GM23338 (cell line): Measurements from ENCODE around the gene ATR. TPM values are rescaled to one million over a fixed set of nuclear protein-coding genes. Genes with fewer than 3 reads are reported as not detected.

Source experiments
- ATAC-seq: fragments of 200-7000 bp; cut with Tn5 transposase; 3 replicates; pipeline ENCODE4 v1.9.1; 2020
- DNase-seq: peaks from one replicate; pipeline ENCODE4 v3.0.0-alpha.2; 2015; ENCODE audit warnings: low spot score
- H2AFZ ChIP-seq: fragments of 200-600 bp; sonication (generic); 2 replicates; pipeline ENCODE4 v1.8.0; 2016; ENCODE audit warnings: antibody characterized with exemption, mild to moderate bottlenecking, moderate library complexity
- H3F3A ChIP-seq: fragments of 200-600 bp; sonication (generic); replicated peaks from 2 replicates; pipeline ENCODE4 v1.8.0; 2017; ENCODE audit warnings: antibody characterized with exemption, mixed run types, low read depth
- H3K27ac ChIP-seq: fragments of 200-600 bp; sonication (generic); 2 replicates; pipeline ENCODE4 v1.6.1; 2016; ENCODE audit warnings: low read depth
- H3K27me3 ChIP-seq: fragments of 200-600 bp; sonication (generic); 2 replicates; pipeline ENCODE4 v1.8.0; 2016; ENCODE audit warnings: mild to moderate bottlenecking, mixed run types, moderate library complexity; ENCODE audit not compliant: insufficient read depth
- H3K36me3 ChIP-seq: fragments of 200-600 bp; sonication (generic); 2 replicates; pipeline ENCODE4 v1.8.0; 2016; ENCODE audit warnings: mild to moderate bottlenecking; ENCODE audit not compliant: insufficient read depth
- H3K4me1 ChIP-seq: fragments of 200-600 bp; sonication (generic); 2 replicates; pipeline ENCODE4 v1.8.0; 2016; ENCODE audit warnings: mild to moderate bottlenecking, moderate library complexity; ENCODE audit not compliant: insufficient read depth
- H3K4me2 ChIP-seq: fragments of 200-600 bp; sonication (generic); 2 replicates; pipeline ENCODE4 v1.7.1; 2017; ENCODE audit warnings: mixed run types
- H3K4me3 ChIP-seq: fragments of 200-600 bp; sonication (generic); 2 replicates; pipeline ENCODE4 v1.6.1; 2016; ENCODE audit warnings: mixed run types
- H3K79me2 ChIP-seq: fragments of 200-600 bp; sonication (generic); replicated peaks from 2 replicates; pipeline ENCODE4 v1.8.0; 2017; ENCODE audit warnings: mild to moderate bottlenecking; ENCODE audit not compliant: insufficient read depth
- H3K9me2 ChIP-seq: fragments of 200-600 bp; sonication (generic); 2 replicates; pipeline ENCODE4 v1.8.0; 2017; ENCODE audit not compliant: insufficient read depth
- H4K20me1 ChIP-seq: fragments of 200-600 bp; sonication (generic); replicated peaks from 2 replicates; pipeline ENCODE4 v1.8.0; 2017; ENCODE audit warnings: mild to moderate bottlenecking; ENCODE audit not compliant: insufficient read depth
- H3K27ac Mint-ChIP-seq: 2 replicates; pipeline ENCODE4 v1.8.0; 2020; ENCODE audit warnings: inconsistent platforms, mild to moderate bottlenecking, moderate library complexity, mixed read lengths
- H3K27me3 Mint-ChIP-seq: 3 replicates; pipeline ENCODE4 v1.8.0; 2022; ENCODE audit warnings: low read depth, mild to moderate bottlenecking, moderate library complexity, mixed read lengths, inconsistent platforms; ENCODE audit not compliant: insufficient read depth, poor library complexity
- H3K36me3 Mint-ChIP-seq: 3 replicates; pipeline ENCODE4 v1.8.0; 2021; ENCODE audit warnings: low read depth, mild to moderate bottlenecking, inconsistent platforms, moderate library complexity, mixed read lengths
- H3K4me1 Mint-ChIP-seq: 3 replicates; pipeline ENCODE4 v1.8.0; 2020; ENCODE audit warnings: mild to moderate bottlenecking, inconsistent platforms, mixed read lengths
- H3K4me3 Mint-ChIP-seq: 3 replicates; pipeline ENCODE4 v1.8.0; 2021; ENCODE audit warnings: moderate library complexity, mild to moderate bottlenecking, inconsistent platforms, mixed read lengths
- H3K9me3 Mint-ChIP-seq: 3 replicates; pipeline ENCODE4 v1.8.0; 2020; ENCODE audit warnings: moderate library complexity, mild to moderate bottlenecking, inconsistent platforms, mixed read lengths
- CTCF ChIP-seq, 2 experiments: fragments of 200-600 bp in 1 of 2; sonication (generic) in 1 of 2; conservative IDR thresholded peaks; 2 replicates each; pipeline versions ENCODE4 v1.5.1 to v1.6.1; 2016 to 2017; ENCODE audit warnings: antibody characterized with exemption in 2 of 2, low read depth in 2 of 2, mild to moderate bottlenecking in 2 of 2, moderate library complexity in 1 of 2
- EZH2 ChIP-seq: fragments of 200-600 bp; sonication (generic); IDR thresholded peaks from one replicate; pipeline ENCODE4 v1.8.0; 2017; ENCODE audit warnings: antibody characterized with exemption, mild to moderate bottlenecking, low read depth; ENCODE audit not compliant: unreplicated experiment
- JUNB ChIP-seq: IDR thresholded peaks from one replicate; pipeline ENCODE4 v1.6.1; 2016; ENCODE audit warnings: antibody characterized with exemption; ENCODE audit not compliant: unreplicated experiment
- NANOG ChIP-seq: IDR thresholded peaks from 2 replicates; pipeline ENCODE4 v1.6.1; 2016; ENCODE audit warnings: antibody characterized with exemption, borderline replicate concordance
- POLR2AphosphoS5 ChIP-seq: IDR thresholded peaks from 2 replicates; pipeline ENCODE4 v1.6.1; 2016; ENCODE audit warnings: antibody characterized with exemption, low read depth
- REST ChIP-seq: IDR thresholded peaks from one replicate; pipeline ENCODE4 v1.6.1; 2018; ENCODE audit warnings: antibody characterized with exemption; ENCODE audit not compliant: unreplicated experiment
- STAT1 ChIP-seq: IDR thresholded peaks from one replicate; pipeline ENCODE4 v1.6.1; 2016; ENCODE audit warnings: antibody characterized with exemption; ENCODE audit not compliant: unreplicated experiment
- ZNF462 ChIP-seq: fragments of 250-450 bp; sonication (Bioruptor Pico); IDR thresholded peaks from 2 replicates; pipeline ENCODE4 v1.5.0; 2020; ENCODE audit warnings: mild to moderate bottlenecking, moderate library complexity
- polyA plus RNA-seq: library from polyadenylated mRNA; unstranded; fragments of >200 nt; fragmentation: Nextera tagmentation; extraction: Ambion mirVana; gene quantifications from 2 replicates; pipeline ENCODE4 v1.2.1, GENCODE V29; 2016
- total RNA-seq: library from RNA; depleted of rRNA; stranded (reverse); fragments of >200 nt; shearing (Covaris generic); gene quantifications from 2 replicates; pipeline ENCODE4 v1.2.3, GENCODE V29; 2014

The ATR gene
- total and polyA plus RNA-seq, 2 experiments from 2014 or later = 29.7 to 39.1 TPM

- TF ChIP-seq REST (no peak), EZH2 (no peak), JUNB (no peak)
Observed at GRCh38 chr3:142588703-142589102, 10.2 kb upstream of the ATR start (continued).

GRCh38 chr3:142586803-142587406, 8.4 kb upstream of the ATR start:
- Histone ChIP-seq H3K27ac (no peak overlapping the region), H3K4me3 (no peak overlapping the region), H3K4me1 (no peaks in the 10 kb centered on the region), H3K9me2 (no peaks in the 10 kb centered on the region), H3F3A (no peaks in the 10 kb centered on the region), H3K36me3 (no peaks in the 10 kb centered on the region), H3K27me3 (no peaks in the 10 kb centered on the region), H4K20me1 (no peaks in the 10 kb centered on the region), H3K79me2 (no peaks in the 10 kb centered on the region), H2AFZ (no peak overlapping the region), H3K4me2 (no peak overlapping the region)
- Mint-ChIP-seq H3K9me3 (no peaks in the 10 kb centered on the region), H3K4me1 (no peaks in the 10 kb centered on the region; the same call in 2 of the 3 replicates), H3K27me3 (peaks cover 2% of the 10 kb centered on the region), H3K27ac (no peak overlapping the region), H3K4me3 (no peak overlapping the region), H3K36me3 (no peaks in the 10 kb centered on the region)
- DNase-seq (peak; percentile 92), ATAC-seq (peak; percentile 94)
- TF ChIP-seq ZNF462 (CRISPR knock-in tag) = no peak
- TF ChIP-seq POLR2AphosphoS5 = no peak
- TF ChIP-seq CTCF (conservative IDR thresholded peaks at IDR 0.05; ENCODE audit: low read depth in 2 of 2) = peak; percentile 69 to 84
- no peak for TF ChIP-seq REST
- TF ChIP-seq STAT1 = no peak
- TF ChIP-seq EZH2 = no peak
- no peak for TF ChIP-seq NANOG
